HL-60 (cell line): ENCODE results near the gene FMOD.

Source experiments
- DNase-seq, 2 experiments: peaks; one replicate each; pipeline ENCODE4 v3.0.0-alpha.2; 2010 to 2020; ENCODE audit warnings: low read depth in 1 of 2, low spot score in 1 of 2
- H3K27ac ChIP-seq: fragments of 250-450 bp; sonication (Bioruptor Pico); replicated peaks from 2 replicates; pipeline ENCODE4 v1.5.1; 2020; ENCODE audit warnings: mild to moderate bottlenecking, moderate library complexity
- H3K27me3 ChIP-seq: fragments of 250-450 bp; sonication (Bioruptor Pico); 2 replicates; pipeline ENCODE4 v1.5.1; 2021; ENCODE audit warnings: mild to moderate bottlenecking, moderate library complexity; ENCODE audit not compliant: insufficient read depth, poor library complexity, severe bottlenecking
- H3K4me3 ChIP-seq: replicated peaks from 2 replicates; pipeline ENCODE4 v1.5.1; 2011; ENCODE audit warnings: mild to moderate bottlenecking, control low read depth, low read length; ENCODE audit not compliant: insufficient read depth
- CTCF ChIP-seq: IDR thresholded peaks from one replicate; pipeline ENCODE4 v1.5.1; 2011; ENCODE audit warnings: low read length, control low read depth, inconsistent platforms; ENCODE audit not compliant: insufficient read depth
- GABPA ChIP-seq: IDR thresholded peaks from 2 replicates; pipeline ENCODE4 v1.6.1; 2012; ENCODE audit warnings: low read depth
- POLR2AphosphoS5 ChIP-seq: IDR thresholded peaks from 2 replicates; pipeline ENCODE4 v1.6.1; 2012; ENCODE audit warnings: low read depth
- REST ChIP-seq: IDR thresholded peaks from 2 replicates; pipeline ENCODE4 v1.6.1; 2012; ENCODE audit warnings: low read depth; ENCODE audit not compliant: insufficient replicate concordance
- SPI1 ChIP-seq: IDR thresholded peaks from 2 replicates; pipeline ENCODE4 v1.6.1; 2012; ENCODE audit warnings: low read depth, mild to moderate bottlenecking, borderline replicate concordance

The FMOD gene

GRCh38 chr1:203342192-203342940, 8.6 kb downstream of the FMOD start:
- no peak overlapping the region for H3K27ac ChIP-seq
- peaks cover 24% of the 10 kb centered on the region for H3K27me3 ChIP-seq
- H3K4me3 ChIP-seq: no peak overlapping the region
- DNase-seq: peak in 1 of 2 experiments; percentile 18
- TF ChIP-seq CTCF (peak; percentile 61), REST (no peak)

- no peak overlapping the region for H3K4me3 ChIP-seq
- DNase-seq: peak in 1 of 2 experiments; percentile 71
- no peak overlapping the region for H3K27ac ChIP-seq
- peaks cover 24% of the 10 kb centered on the region for H3K27me3 ChIP-seq
- peak; percentile 93 for TF ChIP-seq CTCF
- TF ChIP-seq POLR2AphosphoS5: no peak
Observed at GRCh38 chr1:203340112-203340790, 10.7 kb downstream of the FMOD start.

- Histone ChIP-seq H3K4me3 (no peak overlapping the region), H3K27me3 (peaks cover 21% of the 10 kb centered on the region), H3K27ac (no peak overlapping the region)
- DNase-seq: peak in 1 of 2 experiments; percentile 57
- TF ChIP-seq CTCF (peak; percentile 100), POLR2AphosphoS5 (no peak)
Observed at GRCh38 chr1:203338335-203339036, 12.4 kb downstream of the FMOD start.

- H3K27me3 ChIP-seq: peaks cover 10% of the 10 kb centered on the region
- no peak overlapping the region for H3K27ac ChIP-seq
- DNase-seq: no peak
- H3K4me3 ChIP-seq: no peak overlapping the region
- TF ChIP-seq GABPA (no peak), REST (no peak), POLR2AphosphoS5 (no peak), SPI1 (no peak), CTCF (no peak)
Observed at GRCh38 chr1:203336097-203336496, 14.8 kb downstream of the FMOD start.
